ENCODE results near the gene SLC7A14.

DNA sequence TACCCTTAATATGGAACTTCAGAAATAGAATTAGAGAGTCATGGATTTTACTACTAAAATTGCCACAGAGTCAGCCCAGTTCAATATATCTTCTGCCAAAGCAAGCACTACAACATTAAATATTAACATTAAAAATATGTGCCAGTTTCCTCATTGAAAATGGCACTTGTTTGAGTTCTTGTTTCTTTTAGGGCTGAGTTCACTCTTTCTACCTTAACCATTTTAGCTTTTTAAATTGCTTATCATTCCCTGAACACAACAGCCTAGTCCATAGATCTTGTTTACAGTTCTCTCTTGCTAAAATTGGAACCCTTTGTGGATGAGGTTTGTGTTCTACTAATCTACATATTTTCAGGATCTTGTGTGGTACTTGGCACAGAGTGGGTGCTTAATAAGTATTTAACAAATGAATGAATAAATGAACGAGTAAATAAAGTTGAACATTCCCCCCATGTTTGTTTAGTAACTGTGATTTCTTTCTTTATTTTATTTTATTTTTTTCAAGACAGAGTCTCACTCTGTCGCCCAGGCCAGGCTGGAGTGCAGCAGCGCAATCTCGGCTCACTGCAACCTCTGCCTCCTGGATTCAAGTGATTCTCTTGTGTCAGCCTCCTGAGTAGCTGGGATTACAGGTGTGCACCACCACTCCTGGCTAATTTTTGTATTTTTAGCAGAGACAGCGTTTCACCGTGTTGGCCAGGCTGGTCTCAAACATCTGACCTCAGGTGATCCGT is 46.0 kb upstream of the SLC7A14 start:
- TF ChIP-seq, protein P1, sequence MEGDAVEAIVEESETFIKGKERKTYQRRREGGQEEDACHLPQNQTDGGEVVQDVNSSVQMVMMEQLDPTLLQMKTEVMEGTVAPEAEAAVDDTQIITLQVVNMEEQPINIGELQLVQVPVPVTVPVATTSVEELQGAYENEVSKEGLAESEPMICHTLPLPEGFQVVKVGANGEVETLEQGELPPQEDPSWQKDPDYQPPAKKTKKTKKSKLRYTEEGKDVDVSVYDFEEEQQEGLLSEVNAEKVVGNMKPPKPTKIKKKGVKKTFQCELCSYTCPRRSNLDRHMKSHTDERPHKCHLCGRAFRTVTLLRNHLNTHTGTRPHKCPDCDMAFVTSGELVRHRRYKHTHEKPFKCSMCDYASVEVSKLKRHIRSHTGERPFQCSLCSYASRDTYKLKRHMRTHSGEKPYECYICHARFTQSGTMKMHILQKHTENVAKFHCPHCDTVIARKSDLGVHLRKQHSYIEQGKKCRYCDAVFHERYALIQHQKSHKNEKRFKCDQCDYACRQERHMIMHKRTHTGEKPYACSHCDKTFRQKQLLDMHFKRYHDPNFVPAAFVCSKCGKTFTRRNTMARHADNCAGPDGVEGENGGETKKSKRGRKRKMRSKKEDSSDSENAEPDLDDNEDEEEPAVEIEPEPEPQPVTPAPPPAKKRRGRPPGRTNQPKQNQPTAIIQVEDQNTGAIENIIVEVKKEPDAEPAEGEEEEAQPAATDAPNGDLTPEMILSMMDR (conservative IDR thresholded peaks at IDR 0.05; ENCODE audit: low read length) = no peak
- TF ChIP-seq EZH2phosphoT487 (IDR thresholded peaks at IDR 0.05; ENCODE audit: borderline replicate concordance, low read depth, low read length) = no peak
